Globus pallidus (tissue), 1 donor: ENCODE results near the gene SLC8A1.

Experiments
- DNase-seq: peaks from one replicate; pipeline ENCODE4 v3.0.0-alpha.2; 2015; ENCODE audit warnings: low spot score

Gene SLC8A1

GRCh38 chr2:40230707-40231432 is 221.0 kb downstream of the SLC8A1 start:
- DNase-seq = no peak

GRCh38 chr2:40230186-40230585 is 221.7 kb downstream of the SLC8A1 start:
- DNase-seq = no peak

- DNase-seq = no peak
Measured at GRCh38 chr2:40228310-40228709, 223.6 kb downstream of the SLC8A1 start.

GRCh38 chr2:40227210-40227609 is 224.7 kb downstream of the SLC8A1 start:
- DNase-seq = no peak

GRCh38 chr2:40226637-40227036 is 225.3 kb downstream of the SLC8A1 start:
- DNase-seq = no peak

- no peak for DNase-seq
Measured at GRCh38 chr2:40225670-40226210, 226.2 kb downstream of the SLC8A1 start.

GRCh38 chr2:40224318-40224717 is 227.6 kb downstream of the SLC8A1 start:
- DNase-seq = no peak

- DNase-seq = no peak
Measured at GRCh38 chr2:40220177-40220925, 231.5 kb downstream of the SLC8A1 start.

- no peak for DNase-seq
Measured at GRCh38 chr2:40219141-40219540, 232.7 kb downstream of the SLC8A1 start.

- no peak for DNase-seq
Measured at GRCh38 chr2:40218679-40219078, 233.2 kb downstream of the SLC8A1 start.

GRCh38 chr2:40213619-40214018 is 238.3 kb downstream of the SLC8A1 start:
- no peak for DNase-seq

GRCh38 chr2:40213071-40213470 is 238.8 kb downstream of the SLC8A1 start:
- no peak for DNase-seq

GRCh38 chr2:40210968-40211353 is 240.9 kb downstream of the SLC8A1 start:
- DNase-seq = no peak

- DNase-seq = no peak
Measured at GRCh38 chr2:40210344-40210967, 241.4 kb downstream of the SLC8A1 start.

- no peak for DNase-seq
Measured at GRCh38 chr2:40209761-40210160, 242.1 kb downstream of the SLC8A1 start.

GRCh38 chr2:40208463-40208862 is 243.4 kb downstream of the SLC8A1 start:
- DNase-seq = no peak

GRCh38 chr2:40204268-40204667 is 247.6 kb downstream of the SLC8A1 start:
- DNase-seq = no peak

- DNase-seq = no peak
Measured at GRCh38 chr2:40202798-40203400, 249.0 kb downstream of the SLC8A1 start.

- no peak for DNase-seq
Measured at GRCh38 chr2:40201425-40201824, 250.5 kb downstream of the SLC8A1 start.

GRCh38 chr2:40200366-40200915 is 251.4 kb downstream of the SLC8A1 start:
- DNase-seq = no peak

GRCh38 chr2:40199771-40200170 is 252.1 kb downstream of the SLC8A1 start:
- DNase-seq = no peak

GRCh38 chr2:40197121-40197520 is 254.8 kb downstream of the SLC8A1 start:
- DNase-seq = no peak
